HepG2 (cell line): ENCODE data around the gene CLUH. TPM values are rescaled to one million over a fixed set of nuclear protein-coding genes. Genes with fewer than 3 reads are reported as not detected.

Source experiments
- ATF4 ChIP-seq, 2 experiments: fragments of 450-650 bp in 1 of 2; sonication (generic) in 1 of 2; formaldehyde crosslinking; IDR thresholded peaks; 2 replicates each; pipeline versions ENCODE4 v1.5.0 to v1.8.0; 2020 to 2022; ENCODE audit warnings: mild to moderate bottlenecking in 1 of 2, missing genetic modification reagents in 1 of 2
- CBX1 ChIP-seq: IDR thresholded peaks from one replicate; pipeline ENCODE4 v1.6.1; 2016; ENCODE audit warnings: antibody characterized with exemption, low read depth
- DR1 ChIP-seq: sonication (generic); formaldehyde crosslinking; IDR thresholded peaks from 2 replicates; pipeline ENCODE4 v1.8.0; 2021; ENCODE audit warnings: mild to moderate bottlenecking, missing genetic modification reagents, inconsistent platforms
- HOXD1 ChIP-seq: sonication (generic); formaldehyde crosslinking; IDR thresholded peaks from 2 replicates; pipeline ENCODE4 v1.5.0; 2020; ENCODE audit warnings: missing genetic modification reagents
- LRRFIP1 ChIP-seq: sonication (generic); formaldehyde crosslinking; conservative IDR thresholded peaks from 2 replicates; pipeline ENCODE4 v1.4.0; 2020; ENCODE audit warnings: missing genetic modification reagents
- MATR3 ChIP-seq: sonication (generic); formaldehyde crosslinking; IDR thresholded peaks from 2 replicates; pipeline ENCODE4 v1.4.0; 2020; ENCODE audit warnings: missing genetic modification reagents
- NFE2L2 ChIP-seq: fragments of 150-350 bp; IDR thresholded peaks from 2 replicates; pipeline ENCODE4 v1.6.1; 2014; ENCODE audit warnings: low read length
- NKX3-1 ChIP-seq: sonication (generic); formaldehyde crosslinking; IDR thresholded peaks from 2 replicates; pipeline ENCODE4 v1.5.0; 2020; ENCODE audit warnings: missing genetic modification reagents
- PRMT3 ChIP-seq: sonication (generic); formaldehyde crosslinking; IDR thresholded peaks from 2 replicates; pipeline ENCODE4 v1.8.1; 2022; ENCODE audit warnings: low read depth, mild to moderate bottlenecking, moderate library complexity, missing genetic modification reagents, borderline replicate concordance
- PRPF4 ChIP-seq: fragments of 200-400 bp; formaldehyde crosslinking; IDR thresholded peaks from 2 replicates; pipeline ENCODE4 v1.6.1; 2016; ENCODE audit warnings: low read length, low read depth; ENCODE audit not compliant: poor library complexity, severe bottlenecking
- RAD51 ChIP-seq: fragments of 450-650 bp; IDR thresholded peaks from 2 replicates; pipeline ENCODE4 v1.6.1; 2016; ENCODE audit warnings: borderline replicate concordance
- SAP130 ChIP-seq: IDR thresholded peaks from 2 replicates; pipeline ENCODE4 v1.6.1; 2016; ENCODE audit warnings: low read depth
- SOX5 ChIP-seq: IDR thresholded peaks from 2 replicates; pipeline ENCODE4 v1.6.1; 2016; ENCODE audit warnings: borderline replicate concordance
- SOX6 ChIP-seq, 2 experiments: fragments of 450-650 bp in 1 of 2; sonication (generic) in 1 of 2; formaldehyde crosslinking in 1 of 2; IDR thresholded peaks; 2 replicates each; pipeline versions ENCODE4 v1.4.0 to v1.6.1; 2017 to 2020; ENCODE audit warnings: antibody characterized with exemption in 1 of 2, mild to moderate bottlenecking in 1 of 2, missing genetic modification reagents in 1 of 2
- TAF1 ChIP-seq: sonication (generic); formaldehyde crosslinking; IDR thresholded peaks from 2 replicates; pipeline ENCODE4 v1.4.0; 2020; ENCODE audit warnings: missing genetic modification reagents
- ZNF101 ChIP-seq: sonication (generic); formaldehyde crosslinking; IDR thresholded peaks from 2 replicates; pipeline ENCODE4 v1.4.0; 2020; ENCODE audit warnings: mild to moderate bottlenecking, low read depth, missing genetic modification reagents, borderline replicate concordance
- ZNF205 ChIP-seq: IDR thresholded peaks from 2 replicates; pipeline ENCODE4 v1.6.1; 2018; ENCODE audit warnings: missing biosample characterization, missing genetic modification reagents
- ZNF256 ChIP-seq: sonication (generic); formaldehyde crosslinking; conservative IDR thresholded peaks from 2 replicates; pipeline ENCODE4 v1.4.0; 2020; ENCODE audit warnings: missing genetic modification reagents
- ZNF597 ChIP-seq: sonication (generic); formaldehyde crosslinking; IDR thresholded peaks from 2 replicates; pipeline ENCODE4 v1.5.0; 2020; ENCODE audit warnings: missing genetic modification reagents
- ZNF709 ChIP-seq: sonication (generic); formaldehyde crosslinking; IDR thresholded peaks from 2 replicates; pipeline ENCODE4 v1.5.0; 2020; ENCODE audit warnings: mild to moderate bottlenecking, missing genetic modification reagents
- ZNF782 ChIP-seq: sonication (generic); formaldehyde crosslinking; IDR thresholded peaks from 2 replicates; pipeline ENCODE4 v1.4.0; 2020; ENCODE audit warnings: missing genetic modification reagents, mild to moderate bottlenecking, borderline replicate concordance
- ZSCAN21 ChIP-seq: sonication (generic); formaldehyde crosslinking; IDR thresholded peaks from 2 replicates; pipeline ENCODE4 v1.8.0; 2022; ENCODE audit warnings: mild to moderate bottlenecking, missing genetic modification reagents, moderate library complexity, borderline replicate concordance
- ZZZ3 ChIP-seq: sonication (generic); formaldehyde crosslinking; IDR thresholded peaks from 2 replicates; pipeline ENCODE4 v1.4.0; 2020; ENCODE audit warnings: missing genetic modification reagents, mild to moderate bottlenecking, borderline replicate concordance
- polyA plus RNA-seq, 8 experiments: library from polyadenylated mRNA; depleted of rRNA in 3 of 8; stranded (reverse) in 7 of 8; unstranded in 1 of 8; fragments of >200 nt; fragmentation: Illumina TruSeq in 4 of 8; extraction: Trizol in 4 of 8; gene quantifications; 2 replicates each; pipeline versions ENCODE4 v1.2.1 to v1.2.3, GENCODE V29; 2011 to 2016; ENCODE audit warnings: low read depth in 4 of 8, missing spikeins in 1 of 8, mixed read lengths in 1 of 8; ENCODE audit not compliant: insufficient read depth in 1 of 8
- total RNA-seq, 5 experiments: library from RNA; depleted of rRNA; stranded (reverse); fragments of >200 nt; fragmentation: Illumina TruSeq; extraction: Trizol; gene quantifications; 2 replicates each; pipeline ENCODE4 v1.2.3, GENCODE V29; 2016; ENCODE audit warnings: low read depth in 1 of 5
- TF ChIP-seq, protein P1 (sequence below): IDR thresholded peaks from 2 replicates; pipeline ENCODE4 v1.6.1; 2016; ENCODE audit warnings: missing genetic modification reagents, missing compliant biosample characterization
- TF ChIP-seq, protein P2 (sequence below): sonication (generic); formaldehyde crosslinking; IDR thresholded peaks from 2 replicates; pipeline ENCODE4 v1.8.0; 2022; ENCODE audit warnings: low read depth, missing genetic modification reagents

Gene CLUH
- total and polyA plus RNA-seq, 2 of the 13 experiments (the other 11 are each of a cell fraction or from before 2014, with no cell fraction given) = 30.9 to 60.5 TPM

- 0 out of 2 replicates have a peak, but pooled peaks have one; percentile 13 for TF ChIP-seq ZSCAN21 (CRISPR knock-in tag)
- TF ChIP-seq PRMT3 = no peak
- peak; percentile 8; the same call in 1 of the 2 replicates for TF ChIP-seq HOXD1 (CRISPR knock-in tag)
- TF ChIP-seq ATF4 (CRISPR knock-in tag; IDR thresholded peaks at IDR 0.05) = no peak
- no peak for TF ChIP-seq ZNF597 (CRISPR knock-in tag)
- TF ChIP-seq RAD51 = no peak
- TF ChIP-seq SOX6 (IDR thresholded peaks at IDR 0.05) = no peak
- TF ChIP-seq SOX6 (CRISPR knock-in tag; IDR thresholded peaks at IDR 0.05) = no peak
- no peak for TF ChIP-seq SOX5
- no peak for TF ChIP-seq NFE2L2
- no peak for TF ChIP-seq ZNF709
- TF ChIP-seq SAP130 (CRISPR knock-in tag) = peak; percentile 25; the same call in 1 of the 2 replicates
- TF ChIP-seq, protein P1, sequence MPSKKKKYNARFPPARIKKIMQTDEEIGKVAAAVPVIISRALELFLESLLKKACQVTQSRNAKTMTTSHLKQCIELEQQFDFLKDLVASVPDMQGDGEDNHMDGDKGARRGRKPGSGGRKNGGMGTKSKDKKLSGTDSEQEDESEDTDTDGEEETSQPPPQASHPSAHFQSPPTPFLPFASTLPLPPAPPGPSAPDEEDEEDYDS (CRISPR knock-in tag) = no peak
- TF ChIP-seq, protein P2, sequence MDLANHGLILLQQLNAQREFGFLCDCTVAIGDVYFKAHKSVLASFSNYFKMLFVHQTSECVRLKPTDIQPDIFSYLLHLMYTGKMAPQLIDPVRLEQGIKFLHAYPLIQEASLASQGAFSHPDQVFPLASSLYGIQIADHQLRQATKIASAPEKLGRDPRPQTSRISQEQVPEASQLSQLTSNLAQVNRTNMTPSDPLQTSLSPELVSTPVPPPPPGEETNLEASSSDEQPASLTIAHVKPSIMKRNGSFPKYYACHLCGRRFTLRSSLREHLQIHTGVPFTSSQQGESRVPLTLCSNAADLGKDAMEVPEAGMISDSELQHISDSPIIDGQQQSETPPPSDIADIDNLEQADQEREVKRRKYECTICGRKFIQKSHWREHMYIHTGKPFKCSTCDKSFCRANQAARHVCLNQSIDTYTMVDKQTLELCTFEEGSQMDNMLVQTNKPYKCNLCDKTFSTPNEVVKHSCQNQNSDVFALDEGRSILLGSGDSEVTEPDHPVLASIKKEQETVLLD (CRISPR knock-in tag) = no peak
- TF ChIP-seq PRPF4 = no peak
- no peak for TF ChIP-seq MATR3 (CRISPR knock-in tag)
- no peak for TF ChIP-seq ZNF782
- no peak for TF ChIP-seq ZZZ3 (CRISPR knock-in tag)
- TF ChIP-seq TAF1 (CRISPR knock-in tag) = no peak; the same call in 1 of the 2 replicates
- no peak for TF ChIP-seq ZNF101
- no peak for TF ChIP-seq CBX1
- TF ChIP-seq LRRFIP1 (CRISPR knock-in tag) = no peak
- TF ChIP-seq DR1 (CRISPR knock-in tag) = no peak
- TF ChIP-seq NKX3-1 = no peak
- no peak for TF ChIP-seq ZNF205 (CRISPR knock-in tag)
- no peak for TF ChIP-seq ZNF256
These were observed 1.3 kb downstream of the CLUH start (continued) for GRCh38 chr17:2710071-2710802.
